Common myeloid progenitor, CD34-positive (primary cell): ENCODE measurements around the gene PLEKHG7.

ENCODE experiments used
- CTCF ChIA-PET: fragments of 350-600 bp; sonication (Branson Sonifier 250); formaldehyde crosslinking; loops from one replicate; lab custom pipeline; 2021; ENCODE audit warnings: antibody characterized with exemption; lab: Charles Lee
- POLR2A ChIA-PET: fragments of 350-600 bp; sonication (Branson Sonifier 250); formaldehyde crosslinking; loops from one replicate; lab custom pipeline; 2021; ENCODE audit warnings: antibody characterized with exemption; lab: Charles Lee
- DNase-seq, 3 donors: peaks; one replicate each; pipeline versions ENCODE4 v3.0.0 to v3.0.0-alpha.2; 2013
- H3K27ac ChIP-seq, 2 experiments: 1 replicate in 1 of 2; 2 replicates in 1 of 2; pipeline ENCODE4 v1.7.0; 2013; ENCODE audit warnings: inconsistent platforms in 2 of 2, low read length in 2 of 2, mild to moderate bottlenecking in 2 of 2, low read depth in 1 of 2, moderate library complexity in 1 of 2; ENCODE audit not compliant: severe bottlenecking in 2 of 2, insufficient read depth in 1 of 2, poor library complexity in 1 of 2
- H3K27me3 ChIP-seq, 5 experiments: replicated peaks in 2 of 5; 1 replicate in 3 of 5; 2 replicates in 2 of 5; pipeline versions ENCODE4 v1.6.1 to v1.7.0; 2013; ENCODE audit warnings: low read length in 4 of 5, mild to moderate bottlenecking in 2 of 5, moderate library complexity in 2 of 5, inconsistent platforms in 1 of 5; ENCODE audit not compliant: insufficient read depth in 5 of 5, control insufficient read depth in 4 of 5
- H3K36me3 ChIP-seq, 4 experiments: 1 replicate in 2 of 4; 2 replicates in 2 of 4; pipeline versions ENCODE4 v1.6.1 to v1.7.0; 2013; ENCODE audit warnings: low read length in 3 of 4, control low read depth in 1 of 4, mild to moderate bottlenecking in 1 of 4; ENCODE audit not compliant: control insufficient read depth in 4 of 4, insufficient read depth in 4 of 4
- H3K4me1 ChIP-seq, 4 experiments: 1 replicate in 3 of 4; 2 replicates in 1 of 4; pipeline versions ENCODE4 v1.6.1 to v1.7.1; 2013; ENCODE audit warnings: low read length in 3 of 4, mild to moderate bottlenecking in 3 of 4, control low read depth in 1 of 4, inconsistent platforms in 1 of 4, moderate library complexity in 1 of 4; ENCODE audit not compliant: control insufficient read depth in 4 of 4, insufficient read depth in 4 of 4; ENCODE audit errors: control extremely low read depth in 1 of 4
- H3K4me3 ChIP-seq, 7 experiments: 1 replicate in 4 of 7; 2 replicates in 3 of 7; pipeline versions ENCODE4 v1.5.1 to v1.7.0; 2013; ENCODE audit warnings: mild to moderate bottlenecking in 7 of 7, low read length in 6 of 7, moderate library complexity in 6 of 7, inconsistent platforms in 2 of 7, low read depth in 2 of 7, control low read depth in 1 of 7; ENCODE audit not compliant: insufficient read depth in 4 of 7, control insufficient read depth in 1 of 7; ENCODE audit errors: extremely low read depth in 1 of 7
- H3K9me3 ChIP-seq, 5 experiments: 1 replicate in 4 of 5; 2 replicates in 1 of 5; pipeline versions ENCODE4 v1.6.1 to v1.7.1; 2013; ENCODE audit warnings: low read length in 4 of 5, mild to moderate bottlenecking in 2 of 5, inconsistent platforms in 1 of 5, low read depth in 1 of 5, moderate library complexity in 1 of 5; ENCODE audit not compliant: control insufficient read depth in 4 of 5, insufficient read depth in 2 of 5; ENCODE audit errors: control extremely low read depth in 1 of 5
- WGBS: methylation state at CpG from one replicate; pipeline ENCODE4 v1.1.5; 2013; ENCODE audit not compliant: insufficient coverage; 5-methylcytosine and 5-hydroxymethylcytosine counted together

Gene PLEKHG7

GRCh38 chr12:92769124-92769901, 66.5 kb downstream of the PLEKHG7 start:
- ChIA-PET CTCF (interaction anchor here (1.0 to 1.1 kb wide), 2 partner anchors 39 to 1387 kb away, joined by 3 read pairs; no protein-coding TSS in a partner anchor), POLR2A (interaction anchor here (0.6 to 0.7 kb wide), 2 partner anchors 18 to 1437 kb away, joined by 3 to 4 read pairs; no protein-coding TSS in a partner anchor)
- Histone ChIP-seq H3K4me1 (peaks cover 7 to 31% (median 13%) of the 10 kb centered on the region in 4 experiments), H3K27ac (no peak overlapping the region), H3K4me3 (no peak overlapping the region), H3K27me3 (no peaks in the 10 kb centered on the region), H3K36me3 (no peaks in the 10 kb centered on the region), H3K9me3 (no peaks in the 10 kb centered on the region)
- WGBS: 67% methylated on average over 1 of the region's 4 CpGs
- DNase-seq: no peak

DNA sequence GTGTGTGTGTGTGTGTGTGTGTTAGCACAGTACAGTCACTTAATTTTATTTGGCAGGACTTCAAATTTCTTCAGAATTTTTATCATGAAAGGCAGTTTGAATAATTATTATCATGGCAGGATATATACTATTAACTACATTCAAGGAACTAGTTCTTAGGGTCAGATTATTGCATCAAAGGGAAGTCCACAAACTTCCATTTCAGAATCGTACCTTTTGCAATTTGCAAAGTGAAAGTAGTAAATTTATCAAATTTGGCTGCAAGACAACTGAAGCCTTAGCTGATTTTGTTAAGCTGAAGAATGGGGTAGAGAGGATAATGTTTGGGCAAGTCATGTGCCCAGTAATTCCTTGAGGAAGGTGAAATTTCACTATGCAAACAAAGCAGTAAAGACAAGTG, 68.2 kb downstream of the PLEKHG7 start:
- Histone ChIP-seq H3K4me1 (peaks cover 7 to 31% (median 13%) of the 10 kb centered on the region in 4 experiments), H3K4me3 (no peak overlapping the region), H3K27me3 (no peaks in the 10 kb centered on the region), H3K27ac (no peak overlapping the region), H3K9me3 (no peaks in the 10 kb centered on the region), H3K36me3 (peaks cover 0 to 4% (median 1%) of the 10 kb centered on the region in 4 experiments)
- DNase-seq: peak in 2 of 3 donors; percentile 7 to 27
- CTCF ChIA-PET: interaction anchor here (0.6 to 1.5 kb wide), 3 partner anchors 15 to 321 kb away, joined by 3 to 5 read pairs (median 3); no protein-coding TSS in a partner anchor
- POLR2A ChIA-PET: no interaction called here
- 0% methylated on average over 1 of the region's 1 CpG for WGBS

DNA sequence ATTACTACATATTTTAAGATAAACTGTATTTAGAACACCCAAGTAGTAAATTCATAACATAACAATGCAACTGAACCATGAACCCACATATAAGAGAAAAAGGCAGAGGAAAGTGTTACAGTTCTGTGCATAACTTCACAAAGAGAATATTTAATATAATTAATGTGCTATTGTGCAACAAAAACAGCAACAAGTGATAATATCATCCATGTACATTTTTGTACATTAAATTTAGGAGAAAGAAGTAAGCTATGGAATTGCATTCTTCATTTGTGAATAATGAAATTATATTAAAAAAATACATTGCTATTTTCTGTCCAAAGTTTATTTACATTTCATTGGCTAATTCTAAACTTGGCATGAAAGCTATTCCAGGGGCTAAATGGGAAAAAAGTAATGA, 72.6 kb downstream of the PLEKHG7 start:
- Histone ChIP-seq H3K9me3 (no peaks in the 10 kb centered on the region), H3K4me1 (peaks cover 0 to 6% (median 3%) of the 10 kb centered on the region in 4 experiments), H3K27me3 (no peaks in the 10 kb centered on the region), H3K27ac (no peak overlapping the region), H3K4me3 (no peak overlapping the region), H3K36me3 (peaks cover 7 to 25% (median 12%) of the 10 kb centered on the region in 4 experiments)
- ChIA-PET CTCF (no interaction called here), POLR2A (no interaction called here)
- no peak for DNase-seq

DNA sequence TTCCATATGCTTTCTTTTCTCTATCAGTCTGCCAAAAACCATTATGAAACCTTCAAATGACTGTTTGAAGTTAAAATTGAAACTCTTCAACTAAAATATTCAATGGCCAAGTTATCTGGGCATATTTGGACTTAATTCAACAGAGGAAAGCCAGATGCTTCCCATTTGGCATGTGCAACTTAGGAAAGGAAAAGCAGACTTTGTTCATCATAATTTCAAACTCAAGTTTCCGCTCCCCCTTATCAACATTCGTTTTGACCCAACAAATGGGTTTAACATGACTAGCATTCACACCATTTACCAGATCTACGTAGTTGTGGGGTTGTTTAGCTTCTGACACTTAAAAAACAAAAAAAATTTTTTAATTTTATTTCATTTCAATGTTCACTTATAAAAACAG, 75.7 kb downstream of the PLEKHG7 start:
- POLR2A ChIA-PET: no interaction called here
- Histone ChIP-seq H3K27ac (no peak overlapping the region), H3K4me1 (peaks cover 0 to 2% (median 0%) of the 10 kb centered on the region in 4 experiments), H3K27me3 (no peaks in the 10 kb centered on the region), H3K36me3 (peaks cover 7 to 27% (median 16%) of the 10 kb centered on the region in 4 experiments), H3K9me3 (no peaks in the 10 kb centered on the region), H3K4me3 (no peak overlapping the region)
- no CpG with 5 or more reads among the region's 3 CpGs for WGBS
- DNase-seq: no peak
- CTCF ChIA-PET: interaction anchor here (1.5 kb wide), 2 partner anchors 36 to 619 kb away, joined by 3 to 4 read pairs; no protein-coding TSS in a partner anchor

DNA sequence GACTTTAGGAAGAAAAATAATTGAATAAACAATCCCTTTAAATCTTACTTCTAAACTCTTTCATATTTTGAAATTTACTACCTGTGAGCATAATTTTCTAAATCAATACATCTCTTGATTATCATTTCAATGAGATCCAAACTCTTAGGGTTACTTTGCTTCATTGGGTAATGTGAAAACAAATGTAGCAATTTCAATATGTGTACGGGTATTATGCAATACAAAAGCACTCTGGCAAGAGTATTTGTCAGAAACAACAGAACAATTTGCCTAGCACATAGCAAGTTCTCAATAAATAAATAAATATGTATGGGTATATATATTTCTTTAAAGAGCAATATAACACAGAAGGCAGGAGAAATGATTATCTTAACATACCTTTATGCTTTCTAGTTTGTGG, 77.1 kb downstream of the PLEKHG7 start:
- CTCF ChIA-PET: no interaction called here

DNA sequence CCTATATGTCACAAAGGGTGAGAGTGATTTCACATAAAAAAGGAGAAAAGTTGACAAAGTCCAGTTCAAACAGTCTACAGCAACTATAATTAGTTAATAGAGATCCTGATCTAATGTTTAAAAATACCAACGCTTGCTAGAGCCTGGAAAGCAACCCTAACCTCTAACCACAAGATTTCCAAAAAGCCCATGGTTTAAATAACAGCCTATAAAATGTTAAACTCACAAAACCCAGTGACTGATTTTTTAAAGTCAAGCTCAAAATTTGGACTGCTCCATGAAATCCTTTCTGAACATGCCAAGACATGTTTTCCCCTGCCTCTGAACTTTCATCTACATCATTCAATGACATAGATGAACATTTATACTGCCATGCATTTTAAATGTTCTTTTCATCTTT, 81.6 kb downstream of the PLEKHG7 start:
- peaks cover 0 to 6% (median 4%) of the 10 kb centered on the region in 4 experiments for H3K36me3 ChIP-seq
- H3K9me3 ChIP-seq: no peaks in the 10 kb centered on the region
- CTCF ChIA-PET: interaction anchor here (0.6 to 4.2 kb wide), 9 partner anchors 11 to 755 kb away, joined by 3 to 30 read pairs (median 4); no protein-coding TSS in a partner anchor
- no peak overlapping the region for H3K27ac ChIP-seq
- H3K27me3 ChIP-seq: no peaks in the 10 kb centered on the region
- 83% methylated on average over 1 of the region's 1 CpG for WGBS
- H3K4me1 ChIP-seq: peaks cover 0 to 8% (median 0%) of the 10 kb centered on the region in 4 experiments
- POLR2A ChIA-PET: no interaction called here
- DNase-seq: no peak
- H3K4me3 ChIP-seq: no peak overlapping the region

More for the DNA sequence above, 77.1 kb downstream of the PLEKHG7 start:
- H3K4me3 ChIP-seq: no peak overlapping the region
- no CpG with 5 or more reads among the region's 1 CpG for WGBS
- DNase-seq: no peak
- H3K9me3 ChIP-seq: no peaks in the 10 kb centered on the region
- POLR2A ChIA-PET: no interaction called here
- H3K27ac ChIP-seq: no peak overlapping the region
- no peaks in the 10 kb centered on the region for H3K27me3 ChIP-seq
- peaks cover 0 to 8% (median 0%) of the 10 kb centered on the region in 4 experiments for H3K4me1 ChIP-seq
- H3K36me3 ChIP-seq: peaks cover 7 to 27% (median 16%) of the 10 kb centered on the region in 4 experiments
